Measurements from ENCODE around the gene DENND4A. TPM values are rescaled to one million over a fixed set of nuclear protein-coding genes. Genes with fewer than 3 reads are reported as not detected.
A peak's percentile ranks its signal among the peaks of the same experiment; 100 is the strongest.

Gene DENND4A
- total RNA-seq, 3 donors from 2014 or later (not counting 1 experiment from before 2014, with no cell fraction given), result 65.8 to 84.6 (median 66.1) TPM

- TF ChIP-seq, protein P1, sequence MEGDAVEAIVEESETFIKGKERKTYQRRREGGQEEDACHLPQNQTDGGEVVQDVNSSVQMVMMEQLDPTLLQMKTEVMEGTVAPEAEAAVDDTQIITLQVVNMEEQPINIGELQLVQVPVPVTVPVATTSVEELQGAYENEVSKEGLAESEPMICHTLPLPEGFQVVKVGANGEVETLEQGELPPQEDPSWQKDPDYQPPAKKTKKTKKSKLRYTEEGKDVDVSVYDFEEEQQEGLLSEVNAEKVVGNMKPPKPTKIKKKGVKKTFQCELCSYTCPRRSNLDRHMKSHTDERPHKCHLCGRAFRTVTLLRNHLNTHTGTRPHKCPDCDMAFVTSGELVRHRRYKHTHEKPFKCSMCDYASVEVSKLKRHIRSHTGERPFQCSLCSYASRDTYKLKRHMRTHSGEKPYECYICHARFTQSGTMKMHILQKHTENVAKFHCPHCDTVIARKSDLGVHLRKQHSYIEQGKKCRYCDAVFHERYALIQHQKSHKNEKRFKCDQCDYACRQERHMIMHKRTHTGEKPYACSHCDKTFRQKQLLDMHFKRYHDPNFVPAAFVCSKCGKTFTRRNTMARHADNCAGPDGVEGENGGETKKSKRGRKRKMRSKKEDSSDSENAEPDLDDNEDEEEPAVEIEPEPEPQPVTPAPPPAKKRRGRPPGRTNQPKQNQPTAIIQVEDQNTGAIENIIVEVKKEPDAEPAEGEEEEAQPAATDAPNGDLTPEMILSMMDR (IDR thresholded peaks at IDR 0.05), result no peak
- Histone ChIP-seq H3K4me3 (ENCODE audit: low read length) (no peak overlapping the region), H3K36me3 (ENCODE audit: control insufficient read depth, insufficient read depth, low read length) (peaks cover 42% of the 10 kb centered on the region), H3K4me1 (ENCODE audit: control insufficient read depth, insufficient read depth, low read length) (no peaks in the 10 kb centered on the region), H3K9me3 (ENCODE audit: control insufficient read depth, insufficient read depth, low read length) (no peaks in the 10 kb centered on the region), H3K27ac (ENCODE audit: low read length) (no peak overlapping the region), H3K27me3 (ENCODE audit: control insufficient read depth, insufficient read depth, low read length) (no peaks in the 10 kb centered on the region)
- Mint-ChIP-seq H3K36me3 (no peaks in the 10 kb centered on the region), H3K27ac (peak overlapping the region; percentile 13 to 37), H3K4me3 (no peak overlapping the region), H3K27me3 (ENCODE audit: low read depth in 2 of 2) (no peaks in the 10 kb centered on the region), H3K4me1 (peaks cover 0 to 6% of the 10 kb centered on the region in 2 donors), H3K9me3 (no peaks in the 10 kb centered on the region)
- intact Hi-C loops (cut with micrococcal nuclease), result no loop called here
- DNase-seq, result no peak
- ATAC-seq, result no peak
These were observed 138.8 kb downstream of the DENND4A start for GRCh38 chr15:65653341-65653740.

GRCh38 chr15:65651831-65652749, 140.0 kb downstream of the DENND4A start:
- Mint-ChIP-seq H3K4me1 (peaks cover 0 to 6% of the 10 kb centered on the region in 2 donors), H3K36me3 (no peaks in the 10 kb centered on the region), H3K4me3 (no peak overlapping the region), H3K9me3 (no peaks in the 10 kb centered on the region), H3K27me3 (ENCODE audit: low read depth in 2 of 2) (no peaks in the 10 kb centered on the region), H3K27ac (peak overlapping the region; percentile 13 to 59)
- H3K36me3 ChIP-seq (ENCODE audit: control insufficient read depth, insufficient read depth, low read length), result peaks cover 33% of the 10 kb centered on the region
- no peaks in the 10 kb centered on the region for H3K4me1 ChIP-seq (ENCODE audit: control insufficient read depth, insufficient read depth, low read length)
- H3K4me3 ChIP-seq (ENCODE audit: low read length), result no peak overlapping the region
- intact Hi-C loops (cut with micrococcal nuclease), result no loop called here
- H3K27ac ChIP-seq (ENCODE audit: low read length), result no peak overlapping the region
- DNase-seq (no peak), ATAC-seq (no peak)
- TF ChIP-seq, protein P1 (IDR thresholded peaks at IDR 0.05), result no peak
- H3K27me3 ChIP-seq (ENCODE audit: control insufficient read depth, insufficient read depth, low read length), result no peaks in the 10 kb centered on the region
- H3K9me3 ChIP-seq (ENCODE audit: control insufficient read depth, insufficient read depth, low read length), result no peaks in the 10 kb centered on the region
- WGBS (ENCODE audit: insufficient coverage), result 91% methylated on average over 10 of the region's 11 CpGs

- TF ChIP-seq, protein P1 (IDR thresholded peaks at IDR 0.05), result no peak
- intact Hi-C loops (cut with micrococcal nuclease), result no loop called here
- WGBS (ENCODE audit: insufficient coverage), result 100% methylated on average over 1 of the region's 1 CpG
- no peak overlapping the region for H3K27ac ChIP-seq (ENCODE audit: low read length)
- no peak overlapping the region for H3K4me3 ChIP-seq (ENCODE audit: low read length)
- H3K27ac Mint-ChIP-seq, result peak overlapping the region; percentile 13 to 47
- no peaks in the 10 kb centered on the region for H3K36me3 Mint-ChIP-seq
- H3K9me3 Mint-ChIP-seq, result no peaks in the 10 kb centered on the region
- H3K4me3 Mint-ChIP-seq, result no peak overlapping the region
- H3K27me3 Mint-ChIP-seq (ENCODE audit: low read depth in 2 of 2), result no peaks in the 10 kb centered on the region
- ATAC-seq, result no peak
- peaks cover 0 to 6% of the 10 kb centered on the region in 2 donors for H3K4me1 Mint-ChIP-seq
- no peaks in the 10 kb centered on the region for H3K4me1 ChIP-seq (ENCODE audit: control insufficient read depth, insufficient read depth, low read length)
- H3K9me3 ChIP-seq (ENCODE audit: control insufficient read depth, insufficient read depth, low read length), result no peaks in the 10 kb centered on the region
- no peaks in the 10 kb centered on the region for H3K27me3 ChIP-seq (ENCODE audit: control insufficient read depth, insufficient read depth, low read length)
- peaks cover 31% of the 10 kb centered on the region for H3K36me3 ChIP-seq (ENCODE audit: control insufficient read depth, insufficient read depth, low read length)
- no peak for DNase-seq
These were observed 141.1 kb downstream of the DENND4A start for GRCh38 chr15:65651042-65651322.
